Panc1 (cell line): ENCODE results near the gene SGIP1. TPM values are rescaled to one million over a fixed set of nuclear protein-coding genes. Genes with fewer than 3 reads are reported as not detected.

Source experiments
- ATAC-seq: fragments of 200-7000 bp; cut with Tn5 transposase; 2 replicates; pipeline ENCODE4 v1.9.1; 2020; ENCODE audit warnings: mild to moderate bottlenecking, moderate library complexity
- BruUV-seq: library from RNA; stranded (reverse); fragments of 400-500 nt; replicated peaks from 2 replicates; lab custom pipeline; 2021; lab: Mats Ljungman, UMichigan
- CTCF ChIA-PET: fragments of 300-600 bp; sonication (Branson Sonifier 250); formaldehyde crosslinking; loops from one replicate; lab custom pipeline; 2022; ENCODE audit warnings: antibody characterized with exemption; lab: Charles Lee
- POLR2A ChIA-PET: fragments of 300-600 bp; sonication (Branson Sonifier 250); formaldehyde crosslinking; loops from one replicate; lab custom pipeline; 2022; ENCODE audit warnings: antibody characterized with exemption; lab: Charles Lee
- DNase-seq: peaks from one replicate; pipeline ENCODE4 v3.0.0-alpha.2; 2010; ENCODE audit warnings: low read depth, low spot score
- H3K27ac ChIP-seq: 2 replicates; pipeline ENCODE4 v1.5.1; 2011; ENCODE audit warnings: mild to moderate bottlenecking, low read length, inconsistent platforms
- H3K27me3 ChIP-seq: fragments of 200-500 bp; sonication (Bioruptor generic); 2 replicates; pipeline ENCODE4 v1.6.0; 2014; ENCODE audit warnings: low read length, inconsistent platforms; ENCODE audit not compliant: control insufficient read depth, insufficient read depth
- H3K36me3 ChIP-seq: fragments of 200-500 bp; sonication (Bioruptor generic); 2 replicates; pipeline ENCODE4 v1.5.1; 2014; ENCODE audit warnings: inconsistent platforms, mild to moderate bottlenecking, low read length, moderate library complexity; ENCODE audit not compliant: control insufficient read depth, insufficient read depth
- H3K4me1 ChIP-seq: 2 replicates; pipeline ENCODE4 v1.5.1; 2011; ENCODE audit warnings: inconsistent platforms, mild to moderate bottlenecking, low read length, moderate library complexity; ENCODE audit not compliant: control insufficient read depth, insufficient read depth
- H3K4me3 ChIP-seq, 2 experiments: 2 replicates each; pipeline ENCODE4 v1.5.1; 2011 to 2012; ENCODE audit warnings: low read depth in 2 of 2, low read length in 2 of 2, mild to moderate bottlenecking in 2 of 2, inconsistent platforms in 1 of 2, moderate library complexity in 1 of 2
- H3K9me3 ChIP-seq: fragments of 200-500 bp; sonication (Bioruptor generic); 2 replicates; pipeline ENCODE4 v1.5.1; 2014; ENCODE audit warnings: low read depth, mild to moderate bottlenecking, inconsistent platforms, low read length, moderate library complexity; ENCODE audit not compliant: control insufficient read depth, insufficient read depth
- CTCF ChIP-seq: fragments of 450-650 bp; IDR thresholded peaks from 2 replicates; pipeline ENCODE4 v1.5.1; 2017; ENCODE audit warnings: mild to moderate bottlenecking
- POLR2AphosphoS5 ChIP-seq: IDR thresholded peaks from 2 replicates; pipeline ENCODE4 v1.6.1; 2012; ENCODE audit warnings: mild to moderate bottlenecking, low read depth, low read length, moderate library complexity
- REST ChIP-seq, 2 experiments: IDR thresholded peaks; 2 replicates each; pipeline ENCODE4 v1.6.1; 2011 to 2012; ENCODE audit warnings: low read depth in 2 of 2, control low read depth in 1 of 2, low read length in 1 of 2, mild to moderate bottlenecking in 1 of 2, moderate library complexity in 1 of 2; ENCODE audit not compliant: insufficient read depth in 1 of 2
- SIN3A ChIP-seq: IDR thresholded peaks from 2 replicates; pipeline ENCODE4 v1.6.1; 2012; ENCODE audit warnings: low read depth, mild to moderate bottlenecking, low read length, moderate library complexity, borderline replicate concordance; ENCODE audit not compliant: insufficient read depth
- TCF7L2 ChIP-seq: IDR thresholded peaks from 2 replicates; pipeline ENCODE4 v1.6.1; 2011; ENCODE audit warnings: mild to moderate bottlenecking, low read depth, low read length, inconsistent platforms
- in situ Hi-C: cut with HindIII; loops from 2 replicates; pipeline ENCODE4 v1.10.0; 2016; ENCODE audit warnings: low sequenced_read_pairs, low pct_unique_long_range_greater_than_20kb
- intact Hi-C: fragments of 100-400 bp; cut with micrococcal nuclease; formaldehyde crosslinking; loops from one replicate; pipeline ENCODE4 v1.10.0; 2022; ENCODE audit not compliant: unreplicated experiment
- total RNA-seq: library from RNA; stranded (reverse); gene quantifications from one replicate; pipeline ENCODE4 v1.2.1, GENCODE V29; 2021; ENCODE audit not compliant: unreplicated experiment

The SGIP1 gene
- total RNA-seq, 1 experiment from 2014 or later: 1.6 TPM

- Histone ChIP-seq H3K4me1 (peaks cover 5% of the 10 kb centered on the region; the same call in 1 of the 2 replicates), H3K27me3 (peaks cover 4% of the 10 kb centered on the region; the same call in 1 of the 2 replicates), H3K4me3 (no peak overlapping the region), H3K9me3 (no peaks in the 10 kb centered on the region), H3K36me3 (no peaks in the 10 kb centered on the region), H3K27ac (no peak overlapping the region)
- no peak for TF ChIP-seq TCF7L2
- TF ChIP-seq CTCF: no peak
- no peak for TF ChIP-seq REST (IDR thresholded peaks at IDR 0.05; ENCODE audit: insufficient read depth in 1 of 2, low read depth in 2 of 2, low read length in 1 of 2)
- no peak for TF ChIP-seq POLR2AphosphoS5
- TF ChIP-seq SIN3A: no peak
- CTCF ChIA-PET: no interaction called here
- in situ Hi-C loops: no loop called here
- no peak for DNase-seq
- ATAC-seq: no peak
- intact Hi-C loops: no loop called here
- BruUV-seq: no TSS peak
- POLR2A ChIA-PET: no interaction called here
These were observed 1.7 kb upstream of the SGIP1 start for GRCh38 chr1:66532214-66532613.

- CTCF ChIA-PET: interaction anchor here (0.6 kb wide), 1 partner anchor 264 kb away, joined by 3 read pairs; no protein-coding TSS in a partner anchor
- BruUV-seq: no TSS peak
- intact Hi-C loops: no loop called here
- Histone ChIP-seq H3K4me3 (peak overlapping the region; percentile 43 to 58), H3K27ac (no peak overlapping the region), H3K9me3 (no peaks in the 10 kb centered on the region), H3K4me1 (peaks cover 5% of the 10 kb centered on the region; the same call in 1 of the 2 replicates), H3K27me3 (peaks cover 4% of the 10 kb centered on the region; the same call in 1 of the 2 replicates), H3K36me3 (no peaks in the 10 kb centered on the region)
- ATAC-seq (peak; percentile 54; the same call in 1 of the 2 replicates), DNase-seq (no peak)
- POLR2A ChIA-PET: interaction anchor here (0.6 kb wide), 1 partner anchor 111 kb away, joined by 9 read pairs; no protein-coding TSS in a partner anchor
- TF ChIP-seq SIN3A: no peak
- TF ChIP-seq TCF7L2: no peak
- TF ChIP-seq POLR2AphosphoS5: no peak
- no peak for TF ChIP-seq REST (IDR thresholded peaks at IDR 0.05; ENCODE audit: insufficient read depth in 1 of 2, low read depth in 2 of 2, low read length in 1 of 2)
- no peak for TF ChIP-seq CTCF
- in situ Hi-C loops: no loop called here
These were observed 862 bp upstream of the SGIP1 start for GRCh38 chr1:66532798-66533783.
